Gastrocnemius medialis (tissue), 4 donors: Measurements from ENCODE around the gene AMHR2.

ENCODE experiments used
- CTCF ChIP-seq, 5 experiments: fragments of 450-650 bp in 3 of 5; fragments of 200-600 bp in 2 of 5; sonication (generic) in 2 of 5; IDR thresholded peaks in 4 of 5; conservative IDR thresholded peaks in 1 of 5; 1 replicate in 4 of 5; 2 replicates in 1 of 5; pipeline ENCODE4 v1.5.1; 2016 to 2019; ENCODE audit warnings: antibody characterized with exemption in 5 of 5, mild to moderate bottlenecking in 3 of 5, moderate library complexity in 3 of 5
- POLR2A ChIP-seq, 2 donors: fragments of 450-650 bp; IDR thresholded peaks; one replicate each; pipeline ENCODE4 v1.6.1; 2017; ENCODE audit warnings: antibody characterized with exemption in 2 of 2, mild to moderate bottlenecking in 2 of 2, moderate library complexity in 2 of 2

GRCh38 chr12:53451661-53452158 is 28.1 kb downstream of the AMHR2 start, which contains the start of gene PCBP2:
- peak; percentile 89 to 94 (median 93) for TF ChIP-seq CTCF (IDR thresholded peaks at IDR 0.05 in 4 of 5, conservative IDR thresholded peaks at IDR 0.05 in 1 of 5)
- TF ChIP-seq POLR2A (IDR thresholded peaks at IDR 0.05): peak; percentile 80 to 83
